Progenitor cell of endocrine pancreas (in vitro differentiated cells): ENCODE data around the gene GJB3. TPM values are rescaled to one million over a fixed set of nuclear protein-coding genes. Genes with fewer than 3 reads are reported as not detected.

Experiments used
- DNase-seq: peaks from one replicate; pipeline ENCODE4 v3.0.0; 2021; ENCODE audit warnings: low spot score; ENCODE audit not compliant: unreplicated experiment
- H3K27ac Mint-ChIP-seq: 2 replicates; pipeline ENCODE4 v1.8.0; 2021; ENCODE audit warnings: mild to moderate bottlenecking, moderate library complexity, mixed read lengths
- H3K27me3 Mint-ChIP-seq: 2 replicates; pipeline ENCODE4 v1.8.0; 2021; ENCODE audit warnings: mixed read lengths
- H3K36me3 Mint-ChIP-seq: 2 replicates; pipeline ENCODE4 v1.8.0; 2022; ENCODE audit warnings: mixed read lengths; ENCODE audit not compliant: insufficient read depth
- H3K4me1 Mint-ChIP-seq: 2 replicates; pipeline ENCODE4 v1.8.0; 2021; ENCODE audit warnings: low read depth, mixed read lengths
- H3K4me3 Mint-ChIP-seq: 2 replicates; pipeline ENCODE4 v1.8.0; 2021; ENCODE audit warnings: low read depth, mild to moderate bottlenecking, moderate library complexity, mixed read lengths
- H3K9me3 Mint-ChIP-seq: 2 replicates; pipeline ENCODE4 v1.8.0; 2021; ENCODE audit warnings: low read depth, mixed read lengths
- total RNA-seq: library from RNA; stranded (reverse); gene quantifications from 2 replicates; pipeline ENCODE4 v1.2.1, GENCODE V29; 2021
- TF ChIP-seq, protein P1 (sequence below): fragments of 200-600 bp; sonication (generic); IDR thresholded peaks from one replicate; pipeline ENCODE4 v1.5.0; 2021; ENCODE audit warnings: antibody characterized with exemption, mild to moderate bottlenecking; ENCODE audit not compliant: unreplicated experiment

The GJB3 gene
- total RNA-seq, 1 donor from 2014 or later: 0.14 TPM

DNA sequence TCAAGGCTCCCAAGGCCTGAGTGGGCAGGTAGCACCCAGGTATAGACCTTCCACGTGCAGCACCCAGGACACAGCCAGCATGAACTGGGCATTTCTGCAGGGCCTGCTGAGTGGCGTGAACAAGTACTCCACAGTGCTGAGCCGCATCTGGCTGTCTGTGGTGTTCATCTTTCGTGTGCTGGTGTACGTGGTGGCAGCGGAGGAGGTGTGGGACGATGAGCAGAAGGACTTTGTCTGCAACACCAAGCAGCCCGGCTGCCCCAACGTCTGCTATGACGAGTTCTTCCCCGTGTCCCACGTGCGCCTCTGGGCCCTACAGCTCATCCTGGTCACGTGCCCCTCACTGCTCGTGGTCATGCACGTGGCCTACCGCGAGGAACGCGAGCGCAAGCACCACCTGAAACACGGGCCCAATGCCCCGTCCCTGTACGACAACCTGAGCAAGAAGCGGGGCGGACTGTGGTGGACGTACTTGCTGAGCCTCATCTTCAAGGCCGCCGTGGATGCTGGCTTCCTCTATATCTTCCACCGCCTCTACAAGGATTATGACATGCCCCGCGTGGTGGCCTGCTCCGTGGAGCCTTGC lies 19.7 kb upstream of the GJB3 start:
- no peak overlapping the region for H3K4me3 Mint-ChIP-seq
- peaks cover 7% of the 10 kb centered on the region for H3K4me1 Mint-ChIP-seq
- H3K36me3 Mint-ChIP-seq: no peaks in the 10 kb centered on the region
- H3K27ac Mint-ChIP-seq: no peak overlapping the region
- peaks cover 13% of the 10 kb centered on the region for H3K27me3 Mint-ChIP-seq
- TF ChIP-seq, protein P1, sequence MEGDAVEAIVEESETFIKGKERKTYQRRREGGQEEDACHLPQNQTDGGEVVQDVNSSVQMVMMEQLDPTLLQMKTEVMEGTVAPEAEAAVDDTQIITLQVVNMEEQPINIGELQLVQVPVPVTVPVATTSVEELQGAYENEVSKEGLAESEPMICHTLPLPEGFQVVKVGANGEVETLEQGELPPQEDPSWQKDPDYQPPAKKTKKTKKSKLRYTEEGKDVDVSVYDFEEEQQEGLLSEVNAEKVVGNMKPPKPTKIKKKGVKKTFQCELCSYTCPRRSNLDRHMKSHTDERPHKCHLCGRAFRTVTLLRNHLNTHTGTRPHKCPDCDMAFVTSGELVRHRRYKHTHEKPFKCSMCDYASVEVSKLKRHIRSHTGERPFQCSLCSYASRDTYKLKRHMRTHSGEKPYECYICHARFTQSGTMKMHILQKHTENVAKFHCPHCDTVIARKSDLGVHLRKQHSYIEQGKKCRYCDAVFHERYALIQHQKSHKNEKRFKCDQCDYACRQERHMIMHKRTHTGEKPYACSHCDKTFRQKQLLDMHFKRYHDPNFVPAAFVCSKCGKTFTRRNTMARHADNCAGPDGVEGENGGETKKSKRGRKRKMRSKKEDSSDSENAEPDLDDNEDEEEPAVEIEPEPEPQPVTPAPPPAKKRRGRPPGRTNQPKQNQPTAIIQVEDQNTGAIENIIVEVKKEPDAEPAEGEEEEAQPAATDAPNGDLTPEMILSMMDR: no peak
- no peak for DNase-seq
- H3K9me3 Mint-ChIP-seq: no peaks in the 10 kb centered on the region

DNA sequence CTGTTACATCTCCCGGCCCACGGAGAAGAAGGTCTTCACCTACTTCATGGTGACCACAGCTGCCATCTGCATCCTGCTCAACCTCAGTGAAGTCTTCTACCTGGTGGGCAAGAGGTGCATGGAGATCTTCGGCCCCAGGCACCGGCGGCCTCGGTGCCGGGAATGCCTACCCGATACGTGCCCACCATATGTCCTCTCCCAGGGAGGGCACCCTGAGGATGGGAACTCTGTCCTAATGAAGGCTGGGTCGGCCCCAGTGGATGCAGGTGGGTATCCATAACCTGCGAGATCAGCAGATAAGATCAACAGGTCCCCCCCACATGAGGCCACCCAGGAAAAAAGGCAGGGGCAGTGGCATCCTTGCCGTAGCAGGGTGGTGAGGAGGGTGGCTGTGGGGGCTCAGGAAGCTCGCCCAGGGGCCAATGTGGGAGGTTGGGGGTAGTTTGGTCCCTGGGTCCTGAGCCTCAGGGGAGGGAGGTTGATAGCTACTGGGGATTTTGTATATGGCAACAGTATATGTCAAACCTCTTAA lies 19.2 kb upstream of the GJB3 start:
- H3K9me3 Mint-ChIP-seq: no peaks in the 10 kb centered on the region
- H3K4me3 Mint-ChIP-seq: no peak overlapping the region
- peaks cover 13% of the 10 kb centered on the region for H3K27me3 Mint-ChIP-seq
- TF ChIP-seq, protein P1: no peak
- peaks cover 7% of the 10 kb centered on the region for H3K4me1 Mint-ChIP-seq
- DNase-seq: no peak
- H3K36me3 Mint-ChIP-seq: no peaks in the 10 kb centered on the region
- no peak overlapping the region for H3K27ac Mint-ChIP-seq

DNA sequence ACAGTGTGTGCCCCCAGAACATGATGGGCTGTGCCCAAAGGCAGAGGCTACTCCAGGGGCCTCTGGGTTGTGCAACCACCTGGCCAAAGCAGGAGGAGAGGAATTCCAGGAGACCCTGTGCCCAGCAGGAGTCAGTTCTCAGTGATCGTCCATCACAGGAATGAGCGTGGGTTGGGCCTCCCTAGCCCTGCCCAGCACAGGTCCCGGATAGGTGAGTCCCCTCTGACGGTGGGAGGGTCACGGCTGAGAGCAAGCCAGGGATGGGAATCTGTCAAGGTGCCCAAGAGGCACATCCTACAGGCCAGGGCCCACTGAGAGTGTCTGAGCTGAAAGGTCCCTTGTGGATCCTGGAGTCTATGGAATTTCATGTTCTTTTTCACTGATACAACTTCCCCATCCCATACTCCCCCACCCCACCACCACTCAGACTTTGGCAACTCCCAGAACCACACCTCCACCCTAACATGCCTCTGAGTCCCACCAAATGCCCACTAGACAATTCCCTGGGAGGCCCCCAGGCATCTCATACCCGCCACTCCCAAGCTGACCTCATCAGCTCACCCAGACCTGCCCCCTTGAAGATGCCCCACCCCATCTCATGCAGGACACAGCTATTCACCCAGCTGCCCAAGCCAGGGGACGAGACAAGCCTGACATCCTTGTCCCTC lies 18.4 kb upstream of the GJB3 start:
- Mint-ChIP-seq H3K4me1 (peaks cover 7% of the 10 kb centered on the region), H3K4me3 (no peak overlapping the region), H3K27me3 (peaks cover 13% of the 10 kb centered on the region), H3K9me3 (no peaks in the 10 kb centered on the region), H3K27ac (no peak overlapping the region), H3K36me3 (no peaks in the 10 kb centered on the region)
- TF ChIP-seq, protein P1: no peak
- no peak for DNase-seq

DNA sequence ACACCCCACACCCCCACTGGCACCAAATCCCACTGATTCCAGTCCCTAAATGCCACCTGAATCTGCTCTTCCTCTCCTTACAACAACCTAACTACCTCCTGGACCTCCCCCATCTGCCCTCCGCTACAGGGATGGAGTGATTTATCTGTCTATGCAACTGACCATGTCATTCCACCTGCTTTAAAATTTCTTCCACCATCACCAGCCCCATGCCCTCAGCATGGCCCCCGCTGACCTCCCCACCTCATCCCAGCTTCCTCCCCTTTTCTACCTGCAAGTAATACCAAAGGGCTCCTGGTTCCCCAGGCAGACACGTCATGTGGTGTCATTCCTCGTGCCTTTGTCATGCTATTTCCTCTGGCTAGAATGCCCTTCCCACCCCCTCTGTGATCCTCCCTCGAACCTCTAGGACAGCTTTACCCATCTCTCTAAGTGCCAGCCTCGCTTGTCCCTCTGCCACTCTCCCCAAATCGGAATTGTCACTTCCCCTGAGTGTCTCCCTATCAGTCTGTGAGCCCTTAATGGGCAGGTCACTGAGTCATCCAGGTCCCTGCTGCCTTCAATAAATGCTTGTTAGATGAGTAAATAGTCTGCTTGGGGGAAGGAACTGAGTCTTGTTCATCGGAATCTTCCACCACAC lies 17.8 kb upstream of the GJB3 start:
- TF ChIP-seq, protein P1: no peak
- Mint-ChIP-seq H3K36me3 (no peaks in the 10 kb centered on the region), H3K4me3 (no peak overlapping the region), H3K27ac (peak overlapping the region; percentile 1), H3K9me3 (no peaks in the 10 kb centered on the region), H3K27me3 (peaks cover 9% of the 10 kb centered on the region), H3K4me1 (peaks cover 7% of the 10 kb centered on the region)
- DNase-seq: no peak

DNA sequence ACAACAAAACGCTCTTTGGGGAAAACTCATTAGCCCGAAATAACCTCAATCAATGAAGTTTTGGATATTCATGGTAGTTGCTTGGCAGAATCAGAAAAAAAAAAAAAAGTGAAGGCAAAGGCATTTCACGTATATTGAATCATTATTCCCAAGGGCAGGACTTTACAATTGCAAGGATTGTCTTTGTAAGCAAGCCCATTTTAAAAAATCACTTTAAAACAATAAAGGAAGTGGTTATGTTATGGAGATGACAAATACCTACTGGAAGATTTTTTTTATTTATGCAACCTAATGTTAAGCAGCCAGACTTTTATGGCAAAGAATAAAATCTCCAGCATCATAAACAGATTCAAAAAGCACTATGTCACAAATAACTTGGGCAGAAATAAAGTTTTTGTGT lies 12.2 kb upstream of the GJB3 start:
- TF ChIP-seq, protein P1: no peak
- Mint-ChIP-seq H3K9me3 (no peaks in the 10 kb centered on the region), H3K27me3 (peaks cover 6% of the 10 kb centered on the region), H3K27ac (no peak overlapping the region), H3K36me3 (no peaks in the 10 kb centered on the region), H3K4me3 (no peak overlapping the region), H3K4me1 (no peaks in the 10 kb centered on the region)
- DNase-seq: no peak
